Ovary (tissue), 9 donors: ENCODE measurements around the gene TSPAN4. TPM values are rescaled to one million over a fixed set of nuclear protein-coding genes. Genes with fewer than 3 reads are reported as not detected.

ENCODE experiments used
- DNase-seq, 5 donors: peaks; one replicate each; pipeline ENCODE4 v3.0.0-alpha.2; 2019 to 2020
- H3K27ac ChIP-seq, 2 donors: fragments of 200-600 bp; one replicate each; pipeline versions ENCODE4 v1.5.1 to v1.8.0; 2019 to 2022
- H3K27me3 ChIP-seq: fragments of 200-600 bp; one replicate; pipeline ENCODE4 v1.8.0; 2022
- H3K36me3 ChIP-seq: fragments of 200-600 bp; sonication (generic); one replicate; pipeline ENCODE4 v1.5.1; 2019
- H3K4me1 ChIP-seq: one replicate; pipeline ENCODE4 v1.8.1; 2013; ENCODE audit warnings: mild to moderate bottlenecking, moderate library complexity; ENCODE audit not compliant: insufficient read depth
- H3K4me3 ChIP-seq: fragments of 200-600 bp; sonication (generic); one replicate; pipeline ENCODE4 v1.5.1; 2017
- H3K9me3 ChIP-seq, 2 donors: fragments of 200-600 bp in 1 of 2; sonication (generic) in 1 of 2; one replicate each; pipeline versions ENCODE4 v1.5.1 to v1.8.1; 2013 to 2019; ENCODE audit warnings: mild to moderate bottlenecking in 1 of 2, moderate library complexity in 1 of 2
- EP300 ChIP-seq: sonication (generic); formaldehyde crosslinking; IDR thresholded peaks from one replicate; pipeline ENCODE4 v1.6.1; 2017; ENCODE audit warnings: antibody characterized with exemption
- POLR2A ChIP-seq: fragments of 450-650 bp; IDR thresholded peaks from one replicate; pipeline ENCODE4 v1.6.1; 2017; ENCODE audit warnings: antibody characterized with exemption, mild to moderate bottlenecking, moderate library complexity
- WGBS, 3 donors: extraction: QIAGEN DNeasy Blood & Tissue Kit in 1 of 3; methylation state at CpG; one replicate each; pipeline versions ENCODE4 v1.1.5 to v1.1.7; 2013 to 2017; 5-methylcytosine and 5-hydroxymethylcytosine counted together
- intact Hi-C, 4 donors: fragments of 100-400 bp; cut with DNase I; formaldehyde crosslinking; loops; one replicate each; pipeline versions ENCODE4 v1.11.0 to v1.15.1; 2022 to 2023
- polyA plus RNA-seq, 2 donors: library from polyadenylated mRNA; stranded (reverse); fragments of 200-250 nt in 1 of 2; fragments of 350-450 nt in 1 of 2; fragmentation: Illumina TruSeq in 1 of 2; extraction: RNeasy Lipid Tissue Mini Kit (QIAGEN cat#74804) in 1 of 2; gene quantifications; one replicate each; pipeline ENCODE4 v1.2.3, GENCODE V29; 2013 to 2014
- total RNA-seq, 7 donors: library from RNA; depleted of rRNA in 2 of 7; stranded (reverse); fragments of >200 nt in 2 of 7; fragmentation: NEBNext Ultra II Directional in 3 of 7; extraction: Animal tissue kit (Norgen Biotek cat#: 25700) in 3 of 7; gene quantifications; one replicate each; pipeline versions ENCODE4 v1.1.0 to v1.2.4, GENCODE V29; 2016 to 2023
- TF ChIP-seq, protein P1 (sequence below), 3 donors: fragments of 450-650 bp in 2 of 3; fragments of 200-600 bp in 1 of 3; IDR thresholded peaks; one replicate each; pipeline versions ENCODE4 v1.5.1 to v1.8.0; 2016 to 2022; ENCODE audit warnings: antibody characterized with exemption in 3 of 3, mild to moderate bottlenecking in 1 of 3
- donor health status: DM: no; HTN: no; CAD: no; lungs with moderate emphysema.
- donor health status: DM: no; HTN: no; CAD: no.
- donor health status: Bipolar disorder and iron deficiency.
- donor health status: DM: yes; HTN: yes; CAD: no.
- donor health status: DM: no; HTN: no; CAD: no.
- donor health status: DM: yes; HTN: yes; CAD: no.

The TSPAN4 gene
- total and polyA plus RNA-seq, 9 donors = 6.4 to 124 (median 89.7) TPM

- intact Hi-C loops = no loop called here
Observed at GRCh38 chr11:819943-820649, 22.6 kb upstream of the TSPAN4 start.

GRCh38 chr11:820655-821511 is 21.8 kb upstream of the TSPAN4 start:
- WGBS, 3 donors = 40 to 50% (median 43%) methylated on average over 11 of the region's 11 CpGs
- H3K4me1 ChIP-seq = peaks cover 14% of the 10 kb centered on the region
- H3K9me3 ChIP-seq = no peaks in the 10 kb centered on the region
- H3K27me3 ChIP-seq = no peaks in the 10 kb centered on the region
- TF ChIP-seq, protein P1, sequence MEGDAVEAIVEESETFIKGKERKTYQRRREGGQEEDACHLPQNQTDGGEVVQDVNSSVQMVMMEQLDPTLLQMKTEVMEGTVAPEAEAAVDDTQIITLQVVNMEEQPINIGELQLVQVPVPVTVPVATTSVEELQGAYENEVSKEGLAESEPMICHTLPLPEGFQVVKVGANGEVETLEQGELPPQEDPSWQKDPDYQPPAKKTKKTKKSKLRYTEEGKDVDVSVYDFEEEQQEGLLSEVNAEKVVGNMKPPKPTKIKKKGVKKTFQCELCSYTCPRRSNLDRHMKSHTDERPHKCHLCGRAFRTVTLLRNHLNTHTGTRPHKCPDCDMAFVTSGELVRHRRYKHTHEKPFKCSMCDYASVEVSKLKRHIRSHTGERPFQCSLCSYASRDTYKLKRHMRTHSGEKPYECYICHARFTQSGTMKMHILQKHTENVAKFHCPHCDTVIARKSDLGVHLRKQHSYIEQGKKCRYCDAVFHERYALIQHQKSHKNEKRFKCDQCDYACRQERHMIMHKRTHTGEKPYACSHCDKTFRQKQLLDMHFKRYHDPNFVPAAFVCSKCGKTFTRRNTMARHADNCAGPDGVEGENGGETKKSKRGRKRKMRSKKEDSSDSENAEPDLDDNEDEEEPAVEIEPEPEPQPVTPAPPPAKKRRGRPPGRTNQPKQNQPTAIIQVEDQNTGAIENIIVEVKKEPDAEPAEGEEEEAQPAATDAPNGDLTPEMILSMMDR (IDR thresholded peaks at IDR 0.05) = no peak
- no peak for TF ChIP-seq POLR2A
- TF ChIP-seq EP300 = no peak
- peak overlapping the region; percentile 86 for H3K4me3 ChIP-seq
- H3K27ac ChIP-seq = no peak overlapping the region
- DNase-seq = peak in 3 of 5 donors; percentile 54 to 61 (median 59)
- intact Hi-C loops = no loop called here
- peaks cover 2% of the 10 kb centered on the region for H3K36me3 ChIP-seq

More at GRCh38 chr11:819943-820649, 22.6 kb upstream of the TSPAN4 start:
- peaks cover 14% of the 10 kb centered on the region for H3K4me1 ChIP-seq
- TF ChIP-seq POLR2A = no peak
- TF ChIP-seq, protein P1 (IDR thresholded peaks at IDR 0.05) = no peak
- TF ChIP-seq EP300 = no peak
- H3K9me3 ChIP-seq = no peaks in the 10 kb centered on the region
- H3K27me3 ChIP-seq = no peaks in the 10 kb centered on the region
- 1 to 2% (median 2%) methylated on average over 47 of the region's 47 CpGs for WGBS, 3 donors
- DNase-seq = peak; percentile 69 to 87 (median 83)
- peak overlapping the region; percentile 64 to 90 for H3K27ac ChIP-seq
- peaks cover 2% of the 10 kb centered on the region for H3K36me3 ChIP-seq
- peak overlapping the region; percentile 86 for H3K4me3 ChIP-seq

GRCh38 chr11:821512-822371 is 20.9 kb upstream of the TSPAN4 start:
- no peak overlapping the region for H3K27ac ChIP-seq
- 77 to 79% (median 78%) methylated on average over 20 to 22 of the region's 22 CpGs for WGBS, 3 donors
- no peak overlapping the region for H3K4me3 ChIP-seq
- peak in 2 of 5 donors; percentile 50 to 62 for DNase-seq
- H3K9me3 ChIP-seq = no peaks in the 10 kb centered on the region
- H3K4me1 ChIP-seq = peaks cover 14% of the 10 kb centered on the region
- no peak for TF ChIP-seq EP300
- TF ChIP-seq POLR2A = no peak
- TF ChIP-seq, protein P1 (IDR thresholded peaks at IDR 0.05) = no peak
- intact Hi-C loops = no loop called here
- H3K27me3 ChIP-seq = no peaks in the 10 kb centered on the region
- H3K36me3 ChIP-seq = peaks cover 2% of the 10 kb centered on the region
